Measurements from ENCODE around the gene ZACN. TPM values are rescaled to one million over a fixed set of nuclear protein-coding genes. Genes with fewer than 3 reads are reported as not detected.
"Not testable (repeated sequence)": the region's sequence is repeated elsewhere in the genome, so short reads cannot be mapped to it uniquely, and the experiment has no call there.

ZACN gene
- polyA plus RNA-seq, 1 experiment: 0.05 TPM

- CTCF ChIA-PET: interaction anchor here (1.1 to 2.5 kb wide), 2 partner anchors 15 to 36 kb away, joined by 3 to 7 read pairs; no protein-coding TSS in a partner anchor
- TF ChIP-seq CTCF (IDR thresholded peaks at IDR 0.05; ENCODE audit: insufficient read depth, low read depth, low read length): no peak
- Histone ChIP-seq H3K36me3 (ENCODE audit: control insufficient read depth, insufficient read depth, low read length) (peaks cover 24% of the 10 kb centered on the region), H3K27me3 (ENCODE audit: control insufficient read depth, insufficient read depth, low read length) (no peaks in the 10 kb centered on the region), H3K4me3 (ENCODE audit: low read depth, low read length) (no peak overlapping the region)
- POLR2A ChIA-PET: no interaction called here
- no peak for DNase-seq (ENCODE audit: low read depth)
Measured at GRCh38 chr17:76050538-76051467, 28.2 kb upstream of the ZACN start.

- TF ChIP-seq CTCF (IDR thresholded peaks at IDR 0.05; ENCODE audit: insufficient read depth, low read depth, low read length): no peak
- no peak overlapping the region for H3K4me3 ChIP-seq (ENCODE audit: low read depth, low read length)
- CTCF ChIA-PET: no interaction called here
- DNase-seq (ENCODE audit: low read depth): no peak
- H3K36me3 ChIP-seq (ENCODE audit: control insufficient read depth, insufficient read depth, low read length): peaks cover 25% of the 10 kb centered on the region
- no peaks in the 10 kb centered on the region for H3K27me3 ChIP-seq (ENCODE audit: control insufficient read depth, insufficient read depth, low read length)
- POLR2A ChIA-PET: no interaction called here
Measured at GRCh38 chr17:76051561-76051960, 27.4 kb upstream of the ZACN start.

GRCh38 chr17:76053246-76054111 is 25.5 kb upstream of the ZACN start:
- no peaks in the 10 kb centered on the region for H3K27me3 ChIP-seq (ENCODE audit: control insufficient read depth, insufficient read depth, low read length)
- CTCF ChIA-PET: interaction anchor here (0.5 kb wide), 1 partner anchor 65 kb away, joined by 3 read pairs; no protein-coding TSS in a partner anchor
- H3K4me3 ChIP-seq (ENCODE audit: low read depth, low read length): no peak overlapping the region
- no peak for DNase-seq (ENCODE audit: low read depth)
- no peak for TF ChIP-seq CTCF (IDR thresholded peaks at IDR 0.05; ENCODE audit: insufficient read depth, low read depth, low read length)
- peaks cover 26% of the 10 kb centered on the region for H3K36me3 ChIP-seq (ENCODE audit: control insufficient read depth, insufficient read depth, low read length)
- POLR2A ChIA-PET: no interaction called here

GRCh38 chr17:76054112-76054476 is 24.9 kb upstream of the ZACN start:
- H3K4me3 ChIP-seq (ENCODE audit: low read depth, low read length): no peak overlapping the region
- no peak for DNase-seq (ENCODE audit: low read depth)
- peaks cover 29% of the 10 kb centered on the region for H3K36me3 ChIP-seq (ENCODE audit: control insufficient read depth, insufficient read depth, low read length)
- ChIA-PET POLR2A (no interaction called here), CTCF (interaction anchor here (1.2 kb wide), 1 partner anchor 38 kb away, joined by 3 read pairs; no protein-coding TSS in a partner anchor)
- TF ChIP-seq CTCF (IDR thresholded peaks at IDR 0.05; ENCODE audit: insufficient read depth, low read depth, low read length): no peak
- no peaks in the 10 kb centered on the region for H3K27me3 ChIP-seq (ENCODE audit: control insufficient read depth, insufficient read depth, low read length)

GRCh38 chr17:76056882-76057281 is 22.1 kb upstream of the ZACN start:
- ChIA-PET CTCF (interaction anchor here (0.6 to 1.6 kb wide), 2 partner anchors 10 to 64 kb away, joined by 3 to 4 read pairs; no protein-coding TSS in a partner anchor), POLR2A (no interaction called here)
- H3K36me3 ChIP-seq (ENCODE audit: control insufficient read depth, insufficient read depth, low read length): peaks cover 28% of the 10 kb centered on the region
- no peak for TF ChIP-seq CTCF (IDR thresholded peaks at IDR 0.05; ENCODE audit: insufficient read depth, low read depth, low read length)
- no peaks in the 10 kb centered on the region for H3K27me3 ChIP-seq (ENCODE audit: control insufficient read depth, insufficient read depth, low read length)
- H3K4me3 ChIP-seq (ENCODE audit: low read depth, low read length): no peak overlapping the region
- no peak for DNase-seq (ENCODE audit: low read depth)

- ChIA-PET POLR2A (interaction anchor here (0.6 kb wide), 1 partner anchor 183 kb away, joined by 4 read pairs; no protein-coding TSS in a partner anchor), CTCF (interaction anchor here (1.6 kb wide), 1 partner anchor 11 kb away, joined by 4 read pairs; no protein-coding TSS in a partner anchor)
- H3K27me3 ChIP-seq (ENCODE audit: control insufficient read depth, insufficient read depth, low read length); DNase-seq (ENCODE audit: low read depth); H3K4me3 ChIP-seq (ENCODE audit: low read depth, low read length): not testable (repeated sequence)
- H3K36me3 ChIP-seq (ENCODE audit: control insufficient read depth, insufficient read depth, low read length): peaks cover 27% of the 10 kb centered on the region
Measured at GRCh38 chr17:76058264-76058663, 20.7 kb upstream of the ZACN start.

Data from BJ (cell line).